ENCODE results near the gene FSIP1. TPM values are rescaled to one million over a fixed set of nuclear protein-coding genes. Genes with fewer than 3 reads are reported as not detected.

Gene FSIP1
- total RNA-seq, 4 donors from 2014 or later = 0.38 to 0.91 (median 0.57) TPM; not detected in 1

GRCh38 chr15:39602143-39602542 is 180.5 kb downstream of the FSIP1 start:
- Histone ChIP-seq H3K4me3 (no peak overlapping the region), H3K36me3 (no peaks in the 10 kb centered on the region), H3K27me3 (no peaks in the 10 kb centered on the region), H3K27ac (no peak overlapping the region), H3K9me3 (no peaks in the 10 kb centered on the region), H3K4me1 (no peaks in the 10 kb centered on the region)
- intact Hi-C loops (cut with DNase I) = no loop called here
- TF ChIP-seq CTCF (IDR thresholded peaks at IDR 0.05) = no peak
- no peak for TF ChIP-seq POLR2A (IDR thresholded peaks at IDR 0.05)
- DNase-seq = no peak
- 84% methylated on average over 5 of the region's 5 CpGs for WGBS, 2 donors

DNA sequence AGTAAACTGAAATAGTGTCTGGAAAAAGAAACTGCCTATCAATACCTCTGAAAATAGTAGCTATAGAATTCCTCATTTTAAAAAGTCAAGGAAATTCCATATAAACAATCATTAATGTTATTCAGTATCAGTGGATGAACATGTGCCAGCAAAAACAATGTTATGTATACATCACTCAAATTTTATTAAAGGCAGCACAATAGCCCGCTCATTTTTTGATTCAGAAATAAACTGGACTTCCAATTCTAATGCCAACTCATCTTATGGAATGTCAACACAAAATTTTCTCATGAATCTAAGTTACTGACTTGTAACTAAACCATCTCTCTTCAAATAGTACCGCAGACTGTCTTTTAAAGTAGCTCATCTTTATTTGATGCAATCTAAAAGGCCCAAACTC is 182.8 kb downstream of the FSIP1 start:
- no peaks in the 10 kb centered on the region for H3K4me1 ChIP-seq
- H3K36me3 ChIP-seq = peaks cover 0 to 16% (median 0%) of the 10 kb centered on the region in 3 donors
- no peak overlapping the region for H3K4me3 ChIP-seq
- no peak for DNase-seq
- 70 to 79% methylated on average over 2 of the region's 2 CpGs for WGBS, 2 donors
- intact Hi-C loops (cut with DNase I) = no loop called here
- TF ChIP-seq POLR2A (IDR thresholded peaks at IDR 0.05) = no peak
- no peak for TF ChIP-seq CTCF (IDR thresholded peaks at IDR 0.05)
- H3K9me3 ChIP-seq = no peaks in the 10 kb centered on the region
- no peak overlapping the region for H3K27ac ChIP-seq
- no peaks in the 10 kb centered on the region for H3K27me3 ChIP-seq

GRCh38 chr15:39598958-39599845 is 183.4 kb downstream of the FSIP1 start:
- 74 to 83% methylated on average over 12 of the region's 12 CpGs for WGBS, 2 donors
- intact Hi-C loops (cut with DNase I) = no loop called here
- H3K36me3 ChIP-seq = peaks cover 0 to 23% (median 3%) of the 10 kb centered on the region in 3 donors
- H3K27me3 ChIP-seq = no peaks in the 10 kb centered on the region
- H3K9me3 ChIP-seq = no peaks in the 10 kb centered on the region
- peaks cover 0 to 3% (median 0%) of the 10 kb centered on the region in 3 donors for H3K4me1 ChIP-seq
- H3K4me3 ChIP-seq = no peak overlapping the region
- TF ChIP-seq POLR2A (IDR thresholded peaks at IDR 0.05) (no peak), CTCF (IDR thresholded peaks at IDR 0.05) (no peak)
- DNase-seq = no peak
- peak overlapping the region in 1 of 4 donors; percentile 10 for H3K27ac ChIP-seq

- Histone ChIP-seq H3K36me3 (peaks cover 0 to 32% (median 3%) of the 10 kb centered on the region in 3 donors), H3K4me3 (no peak overlapping the region), H3K9me3 (no peaks in the 10 kb centered on the region), H3K4me1 (peaks cover 0 to 9% (median 0%) of the 10 kb centered on the region in 3 donors), H3K27me3 (no peaks in the 10 kb centered on the region), H3K27ac (no peak overlapping the region)
- 37 to 41% methylated on average over 3 of the region's 3 CpGs for WGBS, 2 donors
- intact Hi-C loops (cut with DNase I) = no loop called here
- TF ChIP-seq CTCF (IDR thresholded peaks at IDR 0.05) (no peak), POLR2A (IDR thresholded peaks at IDR 0.05) (no peak)
- no peak for DNase-seq
Measured at GRCh38 chr15:39598186-39598850, 184.3 kb downstream of the FSIP1 start.

- Histone ChIP-seq H3K4me3 (no peak overlapping the region), H3K4me1 (peaks cover 0 to 11% (median 0%) of the 10 kb centered on the region in 3 donors), H3K27ac (no peak overlapping the region), H3K36me3 (peaks cover 0 to 37% (median 3%) of the 10 kb centered on the region in 3 donors), H3K27me3 (no peaks in the 10 kb centered on the region), H3K9me3 (no peaks in the 10 kb centered on the region)
- intact Hi-C loops (cut with DNase I) = no loop called here
- no peak for DNase-seq
- no peak for TF ChIP-seq CTCF (IDR thresholded peaks at IDR 0.05)
- TF ChIP-seq POLR2A (IDR thresholded peaks at IDR 0.05) = no peak
- 79 to 92% methylated on average over 6 of the region's 6 CpGs for WGBS, 2 donors
Measured at GRCh38 chr15:39597751-39598185, 184.9 kb downstream of the FSIP1 start.
